HG03039 (cell line): ENCODE results near the gene LSM10.

Experiments used
- ATAC-seq: cut with Tn5 transposase; IDR thresholded peaks from one replicate; pipeline ENCODE4 v1.9.1; 2021; ENCODE audit warnings: mild to moderate bottlenecking, moderate library complexity; ENCODE audit not compliant: unreplicated experiment

LSM10 gene

DNA sequence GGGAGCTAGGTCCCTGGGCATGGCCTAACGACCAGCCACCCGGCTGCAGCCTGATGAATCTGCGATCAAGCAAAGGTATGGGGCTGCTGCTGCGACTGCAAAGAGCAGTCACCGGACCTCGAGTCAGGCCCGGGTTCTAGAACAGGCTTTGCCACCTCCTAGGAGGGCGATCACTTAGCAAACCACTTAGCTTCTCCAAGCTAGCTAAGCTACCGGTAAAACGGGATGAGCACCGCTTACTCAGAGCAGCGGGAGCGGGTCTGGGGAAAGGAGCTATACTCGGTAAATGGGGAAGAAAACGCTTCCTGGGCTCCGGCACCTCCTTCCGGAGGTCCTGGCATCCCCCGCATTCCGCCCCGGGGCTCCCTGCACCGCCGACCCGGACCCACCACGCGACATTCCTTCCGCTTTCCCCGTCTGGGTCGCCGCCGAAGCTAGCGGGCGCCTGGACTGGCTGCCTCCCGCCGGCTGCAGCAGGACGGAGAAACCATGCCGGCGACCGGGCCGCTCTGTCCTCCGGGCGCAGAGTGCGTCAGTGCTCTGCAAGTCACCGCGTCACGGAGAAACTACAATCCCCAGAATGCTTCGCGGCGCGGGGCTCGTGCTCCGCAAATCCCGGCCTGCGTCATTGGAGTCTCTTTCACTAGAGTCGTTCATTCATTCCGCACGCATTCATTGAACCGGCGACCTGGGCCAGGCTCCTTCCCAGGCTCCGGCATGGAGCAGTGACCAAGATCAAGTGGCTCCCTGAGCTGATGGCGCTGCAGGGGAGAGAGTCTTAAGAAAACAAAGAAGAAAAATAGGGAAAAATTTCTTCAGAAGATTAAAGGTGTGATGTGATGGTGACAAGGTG is at the start of gene LSM10:
Gene LSM10, minus strand, starts transcription at position 531 of the 853 bp plus-strand sequence. CDS start 3,779 bp downstream, outside the sequence.
- peak; percentile 79 for ATAC-seq

GRCh38 chr1:36447450-36447849 is 49.7 kb upstream of the LSM10 start:
- ATAC-seq, result no peak

DNA sequence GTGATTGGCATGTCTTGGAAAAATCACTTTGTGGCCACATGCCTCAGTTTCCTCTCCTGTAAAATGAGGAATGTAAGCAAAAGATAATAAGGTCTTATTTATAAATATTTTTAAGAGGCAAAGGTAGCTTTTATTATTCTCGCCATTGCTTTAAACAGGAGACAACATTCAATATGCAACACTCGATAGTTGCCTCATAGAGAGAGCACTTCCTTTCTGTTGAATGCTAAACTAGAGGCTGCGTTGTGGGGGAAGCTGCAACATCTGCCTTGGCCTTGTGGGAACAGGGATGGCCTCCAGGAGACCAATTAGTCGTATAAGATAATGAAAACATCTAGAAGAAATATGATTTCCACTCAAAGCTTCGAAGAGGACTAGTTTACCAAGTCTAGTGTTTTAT is 49.0 kb upstream of the LSM10 start:
- ATAC-seq, result no peak

DNA sequence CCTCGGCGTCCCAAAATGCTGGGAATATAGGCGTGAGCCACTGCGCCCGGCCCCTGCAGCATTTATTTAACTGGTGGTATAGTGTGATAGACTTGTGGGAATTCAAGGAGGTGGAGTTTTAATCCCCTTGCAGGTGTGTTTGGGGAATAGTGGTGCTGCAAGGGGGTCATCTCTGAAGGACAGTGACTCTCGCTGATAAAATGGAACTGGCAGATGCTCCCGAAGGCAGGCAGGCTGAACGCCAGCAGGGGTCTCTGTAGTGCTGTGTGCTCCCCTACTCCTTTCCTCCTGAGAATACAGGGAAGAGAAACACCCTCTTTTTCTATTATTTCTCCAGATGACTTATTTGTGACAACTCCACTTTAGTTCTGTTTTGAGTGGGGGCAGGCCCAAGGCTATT is 48.6 kb upstream of the LSM10 start:
- ATAC-seq, result no peak

- no peak for ATAC-seq
Measured at GRCh38 chr1:36443297-36443696, 45.6 kb upstream of the LSM10 start.

DNA sequence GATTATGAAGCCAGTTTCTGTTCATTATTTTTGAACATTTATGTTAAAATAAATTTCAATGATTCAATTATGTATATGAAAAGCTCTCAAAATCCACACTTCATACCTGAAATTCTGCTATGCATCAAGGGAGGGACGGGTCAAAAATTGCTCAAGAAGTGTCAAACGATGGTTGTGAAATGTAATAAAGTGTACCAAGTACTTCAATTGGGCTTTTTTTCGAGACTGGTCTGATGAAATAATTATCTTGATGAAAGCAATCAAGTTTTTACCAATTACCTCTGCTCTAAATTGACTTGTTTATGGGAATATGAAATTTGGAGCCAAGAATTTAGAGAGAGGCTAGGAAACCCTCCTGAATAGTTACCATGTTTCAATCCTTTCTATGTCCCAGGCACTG is 44.6 kb upstream of the LSM10 start:
- ATAC-seq, result no peak

DNA sequence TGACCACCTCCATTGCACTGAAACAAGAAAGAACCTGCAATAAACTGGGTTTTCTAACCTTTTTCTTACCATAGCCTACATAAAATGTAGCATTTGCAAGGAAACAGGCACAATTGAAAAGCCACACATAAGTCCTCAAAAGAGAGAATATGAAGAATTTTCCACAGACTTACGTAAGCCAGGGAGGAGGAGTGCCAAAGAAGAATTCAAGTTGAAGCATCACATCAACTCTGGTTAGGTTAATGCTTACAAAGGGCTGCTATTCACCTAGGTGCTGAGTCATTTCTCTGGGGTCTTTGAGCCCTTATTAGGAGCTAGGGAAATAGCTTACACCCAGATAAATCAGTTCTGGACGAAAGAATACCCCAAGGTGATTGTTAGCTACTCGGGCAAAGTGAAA is 42.9 kb upstream of the LSM10 start:
- ATAC-seq, result no peak

DNA sequence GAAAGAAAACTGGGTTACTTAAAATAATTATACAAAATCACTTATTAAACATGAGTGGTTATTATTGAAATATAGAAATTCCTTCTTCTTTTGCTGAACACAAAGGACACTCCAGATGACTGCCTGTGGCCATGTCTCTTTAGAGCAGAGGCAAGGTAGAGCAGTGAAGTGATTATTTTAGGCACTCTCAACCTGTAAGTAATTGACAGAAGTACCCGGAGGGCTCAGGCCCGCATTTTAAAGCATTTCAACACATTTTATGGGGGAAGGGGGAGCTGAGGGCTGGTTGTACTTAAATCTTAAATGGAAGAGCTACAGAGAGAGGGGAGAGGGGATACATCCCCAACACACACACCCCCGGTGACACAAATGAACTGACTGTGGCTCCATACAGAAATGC is 42.3 kb upstream of the LSM10 start:
- no peak for ATAC-seq

DNA sequence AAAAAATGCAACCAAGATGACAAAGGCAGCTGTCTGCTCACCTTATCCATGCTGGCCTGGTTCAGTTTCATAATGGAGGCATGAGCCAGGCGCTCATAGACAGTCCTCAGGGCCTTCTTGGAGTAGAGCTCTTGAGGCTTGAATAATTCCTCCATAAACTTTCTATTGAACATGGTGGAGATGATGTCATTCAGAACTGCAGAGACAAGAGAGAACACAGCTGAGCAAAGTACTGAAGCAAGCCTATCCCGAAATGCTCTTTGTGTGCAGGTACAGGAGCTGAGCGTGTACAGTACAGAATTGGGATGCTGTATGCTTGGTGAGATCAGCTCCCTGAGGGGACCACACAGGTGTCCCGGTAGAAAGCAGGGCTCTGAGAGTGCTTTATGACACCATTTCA is 41.0 kb upstream of the LSM10 start:
- ATAC-seq, result no peak

DNA sequence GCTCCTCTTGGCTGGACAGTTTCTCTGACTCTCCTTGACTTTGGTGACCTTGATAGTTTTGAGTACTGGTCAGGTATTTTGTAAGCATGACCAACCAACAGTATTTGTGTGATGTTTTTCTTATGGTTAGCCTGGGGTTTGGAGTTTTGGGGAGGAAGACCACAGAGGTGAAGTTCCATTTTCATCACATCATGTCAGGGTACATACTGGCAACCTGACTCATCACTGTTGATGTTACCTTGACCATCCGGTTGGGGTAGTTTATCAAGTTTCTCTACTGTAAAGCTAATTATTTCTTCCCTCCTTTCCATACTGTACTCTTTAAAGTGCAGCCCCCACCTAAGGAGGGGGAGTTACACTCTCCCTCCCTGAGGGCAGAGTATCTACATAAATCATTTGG is 39.1 kb upstream of the LSM10 start:
- ATAC-seq, result no peak

DNA sequence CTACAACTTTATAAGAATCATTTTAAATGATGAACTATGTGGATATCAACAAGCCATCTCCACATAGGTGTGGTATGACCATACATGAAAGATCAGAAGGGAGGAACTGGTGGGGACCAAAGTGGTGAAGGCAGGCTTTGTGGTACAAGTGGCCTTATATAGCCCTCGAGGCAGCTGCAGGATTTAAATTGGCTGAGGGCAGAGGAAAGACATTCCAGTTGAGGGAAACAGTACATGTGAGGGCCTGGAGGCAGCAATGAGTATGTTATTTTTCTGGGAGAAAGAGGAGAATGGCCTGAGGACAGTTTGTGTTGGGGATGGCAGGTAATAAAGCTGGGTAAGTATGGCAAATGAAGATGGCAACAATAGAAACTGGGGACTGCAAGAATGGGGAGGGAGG is 35.4 kb upstream of the LSM10 start:
- no peak for ATAC-seq

- no peak for ATAC-seq
Measured at GRCh38 chr1:36432616-36433015, 34.9 kb upstream of the LSM10 start.

DNA sequence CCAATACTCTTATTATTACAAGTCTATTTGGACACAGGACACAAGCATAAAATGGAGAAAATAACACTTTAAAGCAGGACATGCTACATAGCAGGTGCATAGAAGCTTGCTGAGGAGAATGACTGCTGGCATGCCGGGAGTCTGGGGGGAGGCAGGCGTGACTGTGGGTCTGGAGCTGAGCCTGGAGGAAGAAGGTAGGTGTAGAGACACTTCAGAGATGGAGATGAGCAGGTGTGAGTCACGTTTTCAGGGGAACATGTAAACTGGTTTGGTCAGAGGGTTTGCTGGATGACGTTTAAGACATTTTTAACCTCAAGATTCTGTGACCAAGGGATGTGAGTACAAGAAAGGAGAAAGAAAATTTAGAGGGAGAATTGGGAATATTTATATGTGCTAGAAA is 28.1 kb upstream of the LSM10 start:
- ATAC-seq, result no peak

GRCh38 chr1:36421649-36422048 is 23.9 kb upstream of the LSM10 start:
- no peak for ATAC-seq

GRCh38 chr1:36420836-36421317 is 23.2 kb upstream of the LSM10 start:
- ATAC-seq, result no peak

- no peak for ATAC-seq
Measured at GRCh38 chr1:36420409-36420808, 22.7 kb upstream of the LSM10 start.

- no peak for ATAC-seq
Measured at GRCh38 chr1:36419569-36419968, 21.9 kb upstream of the LSM10 start.

DNA sequence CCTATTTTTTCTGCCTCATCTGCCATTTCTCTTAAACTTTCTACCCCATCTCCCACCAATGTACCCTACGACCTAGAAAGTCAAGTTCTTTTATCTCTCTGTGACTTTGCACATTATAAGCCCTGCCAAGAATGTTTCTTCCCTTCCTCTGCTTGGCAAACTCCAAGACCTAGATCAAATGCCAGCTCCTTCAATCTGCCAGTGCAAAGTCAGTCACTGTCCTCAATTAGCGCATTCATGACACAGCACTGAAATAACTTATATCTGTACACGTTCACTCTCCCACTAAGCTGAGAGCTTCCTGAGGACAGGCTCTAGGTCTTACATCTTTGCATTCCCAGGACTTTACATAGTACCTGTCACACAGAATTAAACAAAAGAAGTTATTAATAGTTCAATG is 21.4 kb upstream of the LSM10 start:
- no peak for ATAC-seq

DNA sequence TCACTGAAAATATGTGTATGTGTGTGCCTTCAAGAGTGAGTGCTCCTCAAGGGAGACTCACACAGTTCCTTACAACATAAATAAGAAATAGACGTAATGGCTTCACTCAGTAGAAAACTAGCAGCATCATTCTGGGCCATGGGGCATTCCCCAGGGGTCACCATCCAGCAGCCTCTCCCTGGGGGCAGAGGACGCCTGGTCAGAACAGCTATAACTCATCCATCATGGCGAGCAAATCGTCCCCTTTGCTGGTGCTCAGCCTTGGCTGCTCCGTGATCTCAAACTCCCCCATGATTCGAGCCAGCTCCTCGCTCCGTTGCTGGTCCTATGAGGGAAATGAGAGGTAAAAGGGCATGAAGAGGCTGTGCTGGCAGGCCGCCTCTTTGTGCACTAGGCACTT is 20.2 kb upstream of the LSM10 start:
- ATAC-seq, result no peak

GRCh38 chr1:36415661-36416326 is 18.1 kb upstream of the LSM10 start:
- no peak for ATAC-seq

- ATAC-seq, result no peak
Measured at GRCh38 chr1:36414384-36414783, 16.7 kb upstream of the LSM10 start.
